HT-29 (cell line): ENCODE data around the gene BAIAP3. TPM values are rescaled to one million over a fixed set of nuclear protein-coding genes. Genes with fewer than 3 reads are reported as not detected.

ENCODE experiments used
- DNase-seq: peaks from one replicate; pipeline ENCODE4 v3.0.0-alpha.2; 2015; ENCODE audit warnings: low spot score
- total RNA-seq: library from RNA; depleted of rRNA; stranded (reverse); fragments of >200 nt; shearing (Covaris generic); gene quantifications from 2 replicates; pipeline ENCODE4 v1.2.3, GENCODE V29; 2014

Gene BAIAP3
- total RNA-seq, 1 experiment from 2014 or later = 8.2 TPM

DNA sequence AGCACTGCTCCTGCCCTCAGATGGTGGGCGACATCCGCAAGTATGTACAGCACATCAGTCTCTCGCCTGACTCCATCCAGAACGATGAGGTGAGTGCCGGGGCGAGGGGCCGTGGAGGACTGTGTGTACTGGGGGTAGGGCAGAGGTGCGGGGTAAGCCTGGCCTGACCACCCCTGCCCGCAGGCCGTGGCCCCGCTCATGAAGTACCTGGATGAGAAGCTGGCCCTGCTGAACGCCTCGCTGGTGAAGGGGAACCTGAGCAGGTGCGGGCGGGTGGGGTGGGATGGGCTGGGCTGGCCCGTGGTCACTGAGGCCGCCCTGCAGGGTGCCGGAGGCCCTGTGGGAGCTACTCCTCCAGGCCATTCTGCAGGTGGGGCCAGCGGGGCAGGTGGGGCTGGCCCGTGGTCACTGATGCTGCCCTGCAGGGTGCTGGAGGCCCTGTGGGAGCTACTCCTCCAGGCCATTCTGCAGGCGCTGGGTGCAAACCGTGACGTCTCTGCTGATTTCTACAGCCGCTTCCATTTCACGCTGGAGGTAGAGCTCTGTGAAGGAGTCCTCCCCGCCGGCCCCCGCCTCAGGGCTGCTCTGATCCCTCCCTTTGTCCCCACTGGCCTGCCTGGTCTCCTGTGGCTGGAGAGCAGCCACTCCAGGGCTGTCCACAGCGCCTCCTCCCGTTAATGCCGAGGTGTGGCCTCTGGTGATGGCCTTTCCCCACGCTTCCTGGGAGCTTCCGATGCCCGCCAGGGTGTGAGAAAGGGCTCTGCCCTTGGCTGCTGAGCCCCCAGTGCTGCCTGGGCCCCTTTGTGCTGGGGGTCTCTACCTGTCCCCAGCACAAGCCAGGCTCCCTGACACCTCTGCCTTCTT, 13.2 kb downstream of the BAIAP3 start:
- DNase-seq = peak; percentile 39

DNA sequence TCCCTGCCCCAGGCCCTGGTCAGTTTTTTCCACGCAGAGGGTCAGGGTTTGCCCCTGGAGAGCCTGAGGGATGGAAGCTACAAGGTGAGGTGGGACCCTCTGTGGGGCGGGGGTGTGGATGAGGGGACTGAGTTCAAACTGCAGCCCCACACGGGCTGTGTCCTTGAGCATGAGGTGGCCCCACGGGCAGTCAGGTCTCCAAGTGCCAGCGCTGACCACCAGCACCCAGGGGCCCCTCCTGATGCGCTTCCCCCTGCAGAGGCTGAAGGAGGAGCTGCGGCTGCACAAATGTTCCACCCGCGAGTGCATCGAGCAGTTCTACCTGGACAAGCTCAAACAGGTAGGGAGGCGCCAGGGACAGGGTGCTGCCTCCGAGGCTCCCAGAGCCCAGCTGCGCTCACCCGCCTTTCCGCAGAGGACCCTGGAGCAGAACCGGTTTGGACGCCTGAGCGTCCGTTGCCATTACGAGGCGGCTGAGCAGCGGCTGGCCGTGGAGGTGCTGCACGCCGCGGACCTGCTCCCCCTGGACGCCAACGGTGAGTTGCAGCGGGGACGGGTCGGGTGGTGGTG, 13.9 kb downstream of the BAIAP3 start:
- DNase-seq = no peak

DNA sequence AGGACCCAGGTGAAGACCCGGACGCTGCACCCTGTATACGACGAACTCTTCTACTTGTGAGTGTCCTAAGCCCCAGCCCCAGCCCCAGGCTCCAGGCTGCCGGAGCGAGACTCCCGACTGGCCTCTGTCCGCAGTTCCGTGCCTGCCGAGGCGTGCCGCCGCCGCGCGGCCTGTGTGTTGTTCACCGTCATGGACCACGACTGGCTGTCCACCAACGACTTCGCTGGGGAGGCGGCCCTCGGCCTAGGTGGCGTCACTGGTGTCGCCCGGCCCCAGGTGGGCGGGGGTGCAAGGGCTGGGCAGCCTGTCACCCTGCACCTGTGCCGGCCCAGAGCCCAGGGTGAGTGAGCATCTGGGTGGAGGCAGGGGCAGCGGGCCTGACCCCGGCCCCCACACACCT, 14.5 kb downstream of the BAIAP3 start:
- no peak for DNase-seq

DNA sequence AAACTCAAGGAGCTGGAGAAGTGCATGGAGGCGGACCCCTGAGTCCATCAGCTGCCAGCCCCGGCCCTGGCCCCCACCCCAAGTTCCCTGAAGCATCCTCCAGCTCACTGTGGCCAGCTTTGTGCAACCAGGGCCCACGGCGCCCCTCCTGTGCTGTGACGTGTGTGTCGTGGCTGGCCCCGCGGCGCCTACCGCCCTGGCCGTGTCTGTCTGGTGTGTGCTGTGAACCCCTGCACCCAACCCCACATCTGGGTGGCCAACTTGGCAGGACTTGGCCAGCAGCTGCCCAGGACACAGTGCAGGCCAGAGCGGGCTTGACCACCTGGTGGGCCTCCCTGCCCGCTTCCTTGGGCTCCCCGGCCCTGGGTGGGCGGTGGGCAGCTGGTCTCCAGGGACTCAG, 15.0 kb downstream of the BAIAP3 start:
- no peak for DNase-seq

DNA sequence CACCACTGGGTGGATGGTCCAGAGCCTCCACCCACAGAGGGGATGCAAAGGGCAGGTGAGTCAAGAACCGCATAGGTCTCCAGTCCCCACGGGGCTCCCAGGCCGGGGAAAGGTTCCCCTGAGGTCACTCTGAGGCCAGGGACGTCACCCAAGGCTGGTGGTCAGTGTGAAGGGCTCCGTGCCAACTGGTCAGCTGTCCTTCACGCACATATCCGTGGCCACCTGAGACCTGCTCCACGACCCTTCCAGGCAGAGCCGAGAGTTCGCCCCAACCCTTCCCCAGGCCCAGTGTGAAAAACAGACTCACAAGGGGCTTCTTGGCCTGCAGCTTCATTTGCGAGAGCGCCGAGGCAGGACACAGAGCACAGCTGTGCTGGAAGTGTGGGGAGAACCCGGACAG, 15.5 kb downstream of the BAIAP3 start:
- DNase-seq = no peak

DNA sequence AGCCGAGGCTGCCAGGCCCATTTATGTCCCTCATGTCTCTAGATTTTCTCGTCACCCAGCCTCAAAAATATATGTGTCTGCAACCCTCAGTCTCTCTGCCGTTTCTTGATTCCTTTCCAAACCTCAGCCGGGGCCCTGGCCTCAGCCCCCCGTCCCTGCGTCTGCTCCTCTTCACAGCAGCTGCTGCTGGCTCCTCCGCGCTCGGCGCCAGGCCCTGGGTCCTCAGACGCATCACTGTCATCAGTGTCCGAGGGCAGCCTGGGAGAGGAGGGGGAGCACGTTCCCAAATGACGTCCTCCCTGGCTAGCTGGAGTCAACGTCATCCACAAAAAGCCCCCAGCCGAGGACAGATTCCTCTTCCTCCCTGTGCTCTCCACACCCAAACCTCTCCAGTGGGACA, 15.9 kb downstream of the BAIAP3 start:
- DNase-seq = no peak

DNA sequence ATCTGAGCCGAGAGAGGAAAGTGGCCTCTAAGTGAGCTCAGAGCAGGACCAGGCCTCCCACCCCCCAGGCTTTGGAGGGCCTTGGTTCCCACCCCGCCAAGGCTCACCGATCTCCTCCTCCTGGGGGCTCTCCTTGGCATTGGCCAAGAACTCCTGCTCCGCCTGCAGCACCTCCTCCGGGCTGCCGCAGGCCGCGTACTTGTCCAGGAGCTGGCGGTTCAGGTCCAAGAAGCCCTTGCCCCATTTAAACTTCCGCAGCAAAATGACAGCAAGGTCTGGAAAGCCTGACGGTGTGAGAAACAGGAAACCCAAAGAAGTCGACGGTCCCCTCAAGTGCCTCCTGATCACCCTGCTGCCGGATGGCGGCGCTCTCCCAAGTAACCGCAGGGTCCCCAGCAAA, 16.5 kb downstream of the BAIAP3 start:
- no peak for DNase-seq

DNA sequence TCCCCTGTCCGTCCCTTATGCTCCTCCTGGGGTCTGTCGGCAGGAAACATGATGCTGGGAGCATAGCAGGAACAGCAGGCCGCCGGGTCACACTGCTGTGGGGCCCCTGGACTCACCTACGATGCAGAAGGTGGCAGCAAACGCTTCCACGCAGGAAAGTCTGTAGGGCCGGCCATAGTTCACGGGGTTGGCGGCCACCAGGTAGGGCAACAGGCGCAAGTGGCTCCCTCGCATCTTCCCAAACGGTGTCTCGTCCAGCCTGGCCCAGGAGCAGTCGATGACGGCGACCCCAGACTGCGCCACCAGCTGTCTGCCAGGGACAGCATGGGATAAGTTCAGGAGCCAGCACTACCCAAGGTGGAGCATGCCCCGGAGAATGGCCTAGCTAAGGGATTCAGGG, 17.2 kb downstream of the BAIAP3 start:
- no peak for DNase-seq

DNA sequence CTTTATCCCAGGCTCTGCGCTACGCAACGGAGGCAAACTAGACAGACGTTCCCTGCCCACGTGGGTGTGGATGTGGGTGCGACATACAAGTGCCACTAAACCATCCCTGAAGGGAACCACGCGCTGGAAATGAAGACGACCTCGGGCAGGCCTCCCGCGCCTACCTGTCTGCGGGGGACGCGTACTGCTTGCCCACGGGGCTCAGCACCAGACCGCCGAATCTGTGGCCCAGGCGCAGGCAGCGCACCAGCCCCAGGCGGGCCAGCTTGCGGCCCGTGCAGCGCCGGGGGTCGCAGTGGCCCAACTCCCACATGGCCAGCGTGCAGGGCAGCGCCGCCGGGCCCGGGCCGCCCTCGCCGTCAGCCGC, 17.8 kb downstream of the BAIAP3 start:
- no peak for DNase-seq

DNA sequence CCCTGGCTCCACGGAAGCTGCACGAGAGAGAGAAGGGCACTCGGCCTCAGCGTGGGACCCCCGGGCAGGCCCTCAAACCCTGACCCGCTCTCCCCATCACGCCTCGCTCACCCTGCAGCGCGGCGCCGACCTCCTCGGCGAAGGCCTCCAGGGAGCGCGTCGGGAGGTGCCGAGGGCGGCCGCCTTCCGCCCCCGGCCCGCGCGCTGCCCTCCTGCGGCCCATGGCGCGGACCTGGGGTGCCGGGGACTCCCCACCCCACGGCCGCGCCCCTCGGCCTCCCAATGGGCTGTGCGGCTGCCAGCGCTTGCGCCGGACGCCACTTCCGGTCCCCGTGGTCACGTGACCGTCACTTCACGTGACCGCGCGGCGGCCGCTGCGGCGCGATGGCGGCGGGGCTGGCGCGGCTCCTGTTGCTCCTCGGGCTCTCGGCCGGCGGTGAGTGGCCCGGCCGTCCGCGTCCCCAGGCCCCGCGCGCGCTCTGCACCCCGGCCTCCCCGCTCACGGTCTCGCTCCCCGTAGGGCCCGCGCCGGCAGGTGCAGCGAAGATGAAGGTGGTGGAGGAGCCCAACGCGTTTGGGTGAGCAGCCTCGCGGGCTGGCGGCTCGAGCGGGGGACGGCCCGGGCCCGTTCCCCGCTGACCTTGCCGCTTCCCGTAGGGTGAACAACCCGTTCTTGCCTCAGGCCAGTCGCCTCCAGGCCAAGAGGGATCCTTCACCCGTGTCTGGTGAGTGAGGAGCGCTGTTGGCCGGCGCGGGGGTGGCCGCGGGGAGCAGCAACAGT, 18.3 kb downstream of the BAIAP3 start, which contains the start of the genes GNPTG and TSR3:
Gene GNPTG (plus strand): TSS at position 350 of the 781 bp plus-strand sequence. CDS start 35 bp downstream, at position 385.
Gene TSR3 (minus strand): TSS at position 297 of the 781 bp plus-strand sequence. CDS start 74 bp downstream, at position 223.
- DNase-seq = peak; percentile 84

DNA sequence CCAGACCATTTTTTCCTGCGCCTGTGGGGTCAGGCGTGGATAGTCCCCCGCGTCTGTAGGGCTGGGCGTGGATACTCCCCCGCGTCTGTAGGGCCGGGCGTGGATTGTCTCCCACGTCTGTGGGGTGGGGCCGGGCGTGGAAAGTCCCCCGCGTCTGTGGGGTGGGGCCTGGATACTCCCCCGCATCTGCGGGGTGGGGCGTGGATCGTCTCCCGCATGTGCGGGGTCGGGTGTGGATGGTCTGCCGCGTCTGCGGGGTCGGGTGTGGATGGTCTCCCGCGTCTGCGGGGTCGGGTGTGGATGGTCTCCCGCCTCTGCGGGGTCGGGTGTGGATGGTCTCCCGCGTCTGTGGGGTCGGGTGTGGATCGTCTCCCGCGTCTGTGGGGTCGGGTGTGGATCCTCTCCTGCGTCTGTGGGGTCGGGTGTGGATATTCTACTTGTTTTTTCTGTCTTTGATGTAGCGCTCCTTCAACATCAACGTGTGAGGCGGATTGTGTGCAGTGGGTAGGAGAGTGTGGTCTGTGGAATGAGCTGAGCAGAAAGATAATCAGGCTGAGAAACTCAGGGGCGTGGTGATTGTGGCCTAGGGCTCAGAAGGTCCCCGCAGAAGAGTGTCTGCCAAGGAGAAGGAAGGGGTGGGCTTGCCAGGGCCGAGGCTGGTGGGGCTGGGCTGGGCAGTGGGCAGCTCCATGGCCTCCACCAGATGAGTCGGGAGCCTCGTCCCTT, 21.5 kb downstream of the BAIAP3 start:
- DNase-seq = no peak

DNA sequence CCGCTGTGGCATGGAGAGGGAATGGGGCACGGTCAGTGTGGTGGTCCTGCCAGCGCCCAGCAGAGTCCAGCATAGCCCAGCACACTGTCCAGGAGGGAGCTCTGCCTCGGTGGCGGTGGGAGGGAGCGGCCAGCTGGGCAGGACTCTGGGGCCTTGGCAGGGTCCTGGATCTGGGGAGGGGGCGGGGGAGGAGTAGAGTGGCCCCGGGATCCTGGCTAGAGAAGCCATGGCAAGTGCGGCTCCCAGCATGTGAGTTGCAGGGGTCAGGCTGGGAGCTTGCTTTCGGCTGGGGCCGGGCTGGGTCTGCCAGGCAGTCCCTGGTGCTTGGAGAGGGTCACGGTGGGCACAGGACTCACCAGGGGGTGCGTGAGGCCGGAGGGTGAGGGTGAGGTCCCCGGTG, 22.1 kb downstream of the BAIAP3 start:
- no peak for DNase-seq

DNA sequence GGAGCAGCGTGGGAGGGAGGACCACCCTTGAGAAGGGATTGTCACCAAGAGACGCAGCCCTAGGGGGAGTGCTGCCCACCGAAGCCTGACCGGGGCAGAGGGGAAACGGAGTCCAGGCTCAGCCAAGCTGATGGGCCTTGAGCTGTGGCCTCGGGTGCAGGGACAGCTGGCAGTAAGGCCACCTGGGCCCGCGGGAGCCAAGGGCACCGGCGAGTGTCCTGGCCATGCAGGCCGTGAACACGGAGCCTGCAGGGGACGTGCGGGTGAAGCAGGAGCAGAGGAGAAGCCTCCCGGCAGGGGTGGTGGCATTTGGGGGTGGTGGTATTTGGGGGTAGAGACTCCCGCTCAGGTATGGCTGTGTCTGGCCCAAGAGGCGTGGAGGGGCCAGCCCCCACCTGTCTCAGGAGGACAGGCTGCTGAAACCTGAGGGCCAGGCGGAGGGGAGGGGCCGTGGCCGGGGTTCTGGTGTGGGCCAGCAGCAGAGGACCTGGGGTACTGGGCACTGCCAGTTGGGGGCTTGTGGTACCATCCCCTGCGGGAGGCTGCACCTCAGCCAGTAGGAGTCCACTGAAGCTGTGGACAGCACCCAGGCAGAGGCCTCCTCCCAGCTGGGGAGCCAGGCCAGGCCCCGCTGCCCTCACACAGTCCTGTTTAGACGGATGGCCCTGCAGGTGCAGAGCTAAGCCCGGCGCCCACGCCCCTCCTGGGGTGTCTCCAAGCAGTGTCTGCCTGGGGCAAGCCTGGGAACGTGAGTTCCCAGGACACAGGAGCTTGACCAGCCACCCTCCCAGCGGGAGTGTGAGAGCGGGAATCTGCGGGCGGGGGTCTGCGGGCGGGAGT, 22.8 kb downstream of the BAIAP3 start:
- DNase-seq = no peak

DNA sequence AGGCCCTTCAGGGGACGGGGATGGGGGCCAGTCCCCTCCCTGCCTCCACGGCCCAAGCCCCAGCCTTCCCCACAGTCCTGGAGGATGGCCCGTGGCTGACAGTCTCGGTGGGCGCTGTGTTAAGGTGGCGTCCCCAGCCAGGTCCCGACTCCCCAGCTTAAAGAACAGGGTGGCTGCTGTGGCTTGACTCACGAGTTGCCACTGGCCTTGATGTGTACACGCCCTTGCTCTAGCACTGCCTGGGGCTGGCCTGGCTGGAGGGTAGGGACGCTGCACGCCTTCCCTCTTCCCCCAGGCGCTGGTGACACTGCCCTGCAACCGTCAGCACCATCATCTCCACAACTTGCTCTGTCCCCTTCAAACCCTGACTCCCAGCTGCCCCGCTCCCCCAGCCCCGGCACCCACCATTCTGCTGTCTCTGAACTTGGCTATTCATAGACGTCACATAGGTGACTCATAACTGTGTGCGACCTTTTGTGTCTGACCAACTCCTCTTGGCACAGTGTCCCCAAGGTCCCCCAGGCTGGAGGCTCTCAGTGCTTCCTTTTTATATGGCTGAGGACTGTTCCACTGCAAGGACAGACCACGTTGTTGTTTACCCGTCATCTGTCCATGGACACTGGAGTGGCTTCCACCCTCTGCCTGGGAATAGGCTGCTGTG, 24.6 kb downstream of the BAIAP3 start:
- no peak for DNase-seq

DNA sequence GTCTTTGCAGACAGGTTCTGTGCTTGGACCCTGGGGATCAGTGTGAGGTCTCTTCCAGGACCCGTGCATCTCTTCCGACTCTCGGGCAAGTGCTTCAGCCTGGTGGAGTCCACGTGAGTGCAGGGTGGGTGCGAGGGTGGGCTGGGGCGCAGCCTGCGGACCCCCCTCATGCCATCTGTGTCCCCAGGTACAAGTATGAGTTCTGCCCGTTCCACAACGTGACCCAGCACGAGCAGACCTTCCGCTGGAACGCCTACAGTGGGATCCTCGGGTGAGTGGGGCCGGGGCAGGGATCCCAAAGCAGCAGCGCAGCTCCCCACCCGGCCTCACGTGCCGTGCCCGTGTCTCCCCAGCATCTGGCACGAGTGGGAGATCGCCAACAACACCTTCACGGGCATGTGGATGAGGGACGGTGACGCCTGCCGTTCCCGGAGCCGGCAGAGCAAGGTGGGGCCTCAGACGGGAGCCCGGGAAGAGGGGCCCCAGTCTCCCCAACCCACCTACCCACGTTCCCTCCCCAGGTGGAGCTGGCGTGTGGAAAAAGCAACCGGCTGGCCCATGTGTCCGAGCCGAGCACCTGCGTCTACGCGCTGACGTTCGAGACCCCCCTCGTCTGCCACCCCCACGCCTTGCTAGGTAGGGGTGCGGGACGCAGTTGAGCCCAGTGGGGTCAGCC, 28.4 kb downstream of the BAIAP3 start:
- no peak for DNase-seq

DNA sequence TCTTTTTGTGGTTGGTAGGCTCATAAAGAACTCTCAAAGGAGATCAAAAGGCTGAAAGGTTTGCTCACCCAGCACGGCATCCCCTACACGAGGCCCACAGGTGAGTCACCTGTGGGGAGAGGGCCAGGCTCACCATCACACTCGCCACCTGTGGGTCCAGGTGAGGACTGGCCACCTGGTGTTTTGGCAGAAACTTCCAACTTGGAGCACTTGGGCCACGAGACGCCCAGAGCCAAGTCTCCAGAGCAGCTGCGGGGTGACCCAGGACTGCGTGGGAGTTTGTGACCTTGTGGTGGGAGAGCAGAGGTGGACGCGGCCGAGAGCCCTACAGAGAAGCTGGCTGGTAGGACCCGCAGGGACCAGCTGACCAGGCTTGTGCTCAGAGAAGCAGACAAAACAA, 29.4 kb downstream of the BAIAP3 start:
- no peak for DNase-seq

DNA sequence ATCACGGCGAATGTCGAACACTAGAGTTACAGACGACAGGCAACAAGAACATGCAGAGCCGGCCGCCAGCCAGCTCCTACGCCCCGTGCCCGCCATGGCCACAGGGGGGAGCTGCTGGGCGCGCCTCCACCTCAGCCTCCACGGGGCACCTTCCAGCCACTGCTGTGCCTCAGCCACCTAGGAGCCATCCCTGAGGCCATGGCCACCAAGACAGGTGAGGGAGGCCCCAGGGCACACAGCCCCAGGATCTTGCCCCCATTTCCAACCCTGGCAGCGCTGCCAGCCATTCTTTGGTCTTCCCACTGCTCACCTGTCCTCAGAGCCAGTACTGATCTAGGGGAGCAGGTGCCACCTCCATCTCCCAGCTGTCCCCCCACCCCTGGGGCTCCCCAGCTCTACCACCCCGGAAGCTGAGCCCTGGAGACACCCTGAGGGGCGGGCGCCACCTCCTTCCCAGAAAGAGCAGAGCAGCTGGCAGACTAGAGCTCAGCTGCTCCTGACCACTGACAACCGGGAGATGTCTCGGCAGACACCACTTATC, 30.1 kb downstream of the BAIAP3 start:
- peak; percentile 76 for DNase-seq

DNA sequence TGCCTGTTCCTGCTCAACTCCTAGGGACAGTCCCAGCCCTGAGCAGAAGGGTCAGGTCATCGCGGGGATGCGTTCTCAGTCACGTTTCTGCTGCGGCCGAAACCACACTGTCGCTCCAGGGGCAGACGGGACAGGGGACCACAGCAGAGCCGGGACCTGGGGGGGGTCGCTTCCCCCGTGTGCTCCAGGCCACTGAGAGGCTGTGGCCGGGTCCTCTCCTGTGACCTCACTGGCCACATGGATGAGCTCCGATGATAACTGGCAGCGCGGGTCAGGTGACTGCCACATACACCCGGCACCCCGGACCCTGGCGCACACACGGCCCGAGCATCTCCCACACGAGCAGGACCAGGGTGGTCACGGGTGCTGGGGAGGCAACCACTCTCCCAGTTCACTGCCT, 31.1 kb downstream of the BAIAP3 start:
- no peak for DNase-seq

DNA sequence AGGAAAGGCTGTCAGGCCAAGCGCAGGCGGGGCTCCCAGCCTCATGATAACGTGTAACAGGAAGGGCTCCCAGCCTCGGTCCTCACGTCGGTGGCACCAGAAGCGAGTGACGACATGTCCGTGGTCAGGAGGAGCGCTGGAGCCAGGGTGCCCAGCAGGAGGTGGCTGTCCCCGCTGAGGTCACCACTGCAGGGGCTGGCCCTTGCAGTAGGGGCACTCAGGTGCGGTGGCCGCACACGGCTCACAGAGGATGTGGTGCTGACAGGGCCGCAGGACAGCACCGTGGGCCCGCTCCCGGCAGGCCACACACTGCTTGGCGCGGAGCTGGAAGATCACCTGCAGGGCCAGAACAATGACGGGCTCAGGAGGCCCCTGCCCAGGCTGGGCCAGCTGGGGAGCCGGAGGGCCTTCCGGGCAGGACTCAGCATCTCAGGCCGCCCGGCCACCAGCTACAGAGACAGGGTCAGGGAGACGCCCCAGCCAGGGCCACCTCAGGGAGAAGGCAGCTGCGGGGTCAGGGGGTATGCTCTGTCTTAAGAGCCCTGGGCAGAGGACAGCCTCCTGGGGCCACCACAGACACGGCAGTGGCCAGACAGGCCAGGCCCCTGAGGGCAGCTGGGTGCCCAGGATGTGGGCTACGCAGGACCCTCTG, 32.7 kb downstream of the BAIAP3 start:
- DNase-seq = no peak
